SK-N-SH (cell line): ENCODE results near the gene KMT5C. TPM values are rescaled to one million over a fixed set of nuclear protein-coding genes. Genes with fewer than 3 reads are reported as not detected.

ENCODE experiments used
- CTCF ChIA-PET: fragments of 300-600, 350-600 bp; formaldehyde crosslinking; extraction: SDS; loops from one replicate; lab custom pipeline; 2021; lab: Yijun Ruan, JAX
- POLR2A ChIA-PET: fragments of 350-600 bp; sonication (Branson Sonifier 250); formaldehyde crosslinking; extraction: SDS; loops from one replicate; lab custom pipeline; 2020; ENCODE audit warnings: antibody characterized with exemption, inconsistent platforms; lab: Yijun Ruan, JAX
- DNase-seq: peaks from one replicate; pipeline ENCODE4 v3.0.0; 2012
- H2AFZ ChIP-seq: fragments of 200-600 bp; sonication (generic); 2 replicates; pipeline ENCODE4 v1.8.1; 2016; ENCODE audit warnings: antibody characterized with exemption, mild to moderate bottlenecking, low read depth
- H3F3A ChIP-seq: fragments of 200-600 bp; sonication (generic); replicated peaks from 2 replicates; pipeline ENCODE3; 2016; ENCODE audit warnings: antibody characterized with exemption, mild to moderate bottlenecking; ENCODE audit not compliant: insufficient read depth
- H3K27ac ChIP-seq, 2 experiments: fragments of 200-500 bp in 1 of 2; fragments of 200-600 bp in 1 of 2; sonication (Bioruptor generic) in 1 of 2; sonication (generic), shearing (Covaris generic) in 1 of 2; 2 replicates each; pipeline versions ENCODE4 v1.5.1 to v1.6.1; 2014 to 2016; ENCODE audit warnings: low read depth in 2 of 2, inconsistent platforms in 1 of 2, low read length in 1 of 2, mild to moderate bottlenecking in 1 of 2, mixed read lengths in 1 of 2
- H3K27me3 ChIP-seq: fragments of 200-600 bp; sonication (generic), shearing (Covaris generic); 2 replicates; pipeline ENCODE4 v1.6.1; 2016; ENCODE audit warnings: mixed run types; ENCODE audit not compliant: insufficient read depth
- H3K36me3 ChIP-seq, 2 experiments: fragments of 200-500 bp in 1 of 2; fragments of 200-600 bp in 1 of 2; sonication (Bioruptor generic) in 1 of 2; sonication (generic) in 1 of 2; replicated peaks in 1 of 2; 2 replicates each; pipeline versions ENCODE3 to v1.5.1; 2014 to 2016; ENCODE audit warnings: low read length in 1 of 2, mild to moderate bottlenecking in 1 of 2; ENCODE audit not compliant: insufficient read depth in 2 of 2, control insufficient read depth in 1 of 2
- H3K4me1 ChIP-seq, 2 experiments: fragments of 200-500 bp in 1 of 2; fragments of 200-600 bp in 1 of 2; sonication (Bioruptor generic) in 1 of 2; sonication (generic), shearing (Covaris generic) in 1 of 2; 2 replicates each; pipeline versions ENCODE4 v1.5.1 to v1.6.1; 2014 to 2016; ENCODE audit warnings: low read depth in 1 of 2, low read length in 1 of 2, mixed run types in 1 of 2; ENCODE audit not compliant: insufficient read depth in 2 of 2, control insufficient read depth in 1 of 2
- H3K4me2 ChIP-seq: fragments of 200-600 bp; sonication (generic), shearing (Covaris generic); 2 replicates; pipeline ENCODE4 v1.6.1; 2017; ENCODE audit warnings: mixed run types
- H3K4me3 ChIP-seq, 2 experiments: fragments of 200-500 bp in 1 of 2; fragments of 200-600 bp in 1 of 2; sonication (Bioruptor generic) in 1 of 2; sonication (generic), shearing (Covaris generic) in 1 of 2; 2 replicates each; pipeline versions ENCODE4 v1.5.1 to v1.8.1; 2014 to 2016; ENCODE audit warnings: low read depth in 2 of 2, inconsistent platforms in 1 of 2, low read length in 1 of 2, mild to moderate bottlenecking in 1 of 2, mixed read lengths in 1 of 2, moderate library complexity in 1 of 2
- H3K79me2 ChIP-seq: fragments of 200-600 bp; sonication (generic); 2 replicates; pipeline ENCODE4 v1.8.1; 2017; ENCODE audit warnings: mild to moderate bottlenecking; ENCODE audit not compliant: insufficient read depth
- H3K9ac ChIP-seq: fragments of 200-600 bp; sonication (generic); 2 replicates; pipeline ENCODE4 v1.6.1; 2017; ENCODE audit warnings: mixed run types
- H3K9me2 ChIP-seq: fragments of 200-600 bp; sonication (generic); 2 replicates; pipeline ENCODE4 v1.6.1; 2017; ENCODE audit warnings: mixed run types
- H3K9me3 ChIP-seq: fragments of 200-600 bp; sonication (generic); 2 replicates; pipeline ENCODE4 v1.6.1; 2017; ENCODE audit warnings: mixed run types, mild to moderate bottlenecking, moderate library complexity
- H4K20me1 ChIP-seq: fragments of 200-600 bp; sonication (generic); 2 replicates; pipeline ENCODE4 v1.6.1; 2017; ENCODE audit warnings: mild to moderate bottlenecking, mixed run types; ENCODE audit not compliant: insufficient read depth
- CHD2 ChIP-seq: fragments of 150-350 bp; IDR thresholded peaks from 2 replicates; pipeline ENCODE4 v1.6.1; 2018; ENCODE audit warnings: low read length; ENCODE audit not compliant: partially characterized antibody
- CTCF ChIP-seq: fragments of 200-600 bp; sonication (generic); IDR thresholded peaks from 2 replicates; pipeline ENCODE4 v1.6.1; 2017; ENCODE audit warnings: antibody characterized with exemption, mild to moderate bottlenecking, moderate library complexity
- ELF1 ChIP-seq: IDR thresholded peaks from 2 replicates; pipeline ENCODE4 v1.4.0; 2012
- EP300 ChIP-seq, 2 experiments: IDR thresholded peaks; 2 replicates each; pipeline versions ENCODE4 v1.4.0 to v1.6.1; 2012; ENCODE audit warnings: borderline replicate concordance in 1 of 2, low read depth in 1 of 2, low read length in 1 of 2
- FOXJ3 ChIP-seq: sonication (generic); formaldehyde crosslinking; IDR thresholded peaks from 2 replicates; pipeline ENCODE4 v1.5.1; 2020; ENCODE audit warnings: mild to moderate bottlenecking, missing genetic modification reagents
- GABPA ChIP-seq: IDR thresholded peaks from 2 replicates; pipeline ENCODE4 v1.4.0; 2012; ENCODE audit warnings: low read depth, mild to moderate bottlenecking
- GATA2 ChIP-seq: sonication (generic); formaldehyde crosslinking; IDR thresholded peaks from 2 replicates; pipeline ENCODE4 v1.5.0; 2020; ENCODE audit warnings: mild to moderate bottlenecking, missing genetic modification reagents
- JUND ChIP-seq: IDR thresholded peaks from 2 replicates; pipeline ENCODE4 v1.4.0; 2012
- MEF2A ChIP-seq: IDR thresholded peaks from 2 replicates; pipeline ENCODE4 v1.4.0; 2012; ENCODE audit warnings: low read depth, borderline replicate concordance
- PBX3 ChIP-seq: IDR thresholded peaks from 2 replicates; pipeline ENCODE4; 2012
- REST ChIP-seq: IDR thresholded peaks from 2 replicates; pipeline ENCODE4 v1.6.1; 2012; ENCODE audit warnings: mild to moderate bottlenecking, low read depth, low read length, moderate library complexity
- SIN3A ChIP-seq: IDR thresholded peaks from 2 replicates; pipeline ENCODE4 v1.6.1; 2012; ENCODE audit warnings: low read depth, mild to moderate bottlenecking, low read length, moderate library complexity, borderline replicate concordance
- USF2 ChIP-seq: fragments of 150-350 bp; IDR thresholded peaks from 2 replicates; pipeline ENCODE4 v1.6.1; 2017; ENCODE audit warnings: antibody characterized with exemption, low read length, low read depth, borderline replicate concordance
- WGBS: methylation state at CpG from one replicate; pipeline ENCODE4 v1.1.6; 2017; ENCODE audit warnings: low lambda C conversion rate; 5-methylcytosine and 5-hydroxymethylcytosine counted together
- polyA plus RNA-seq, 3 experiments: library from polyadenylated mRNA; depleted of rRNA; stranded (reverse); fragments of >200 nt; gene quantifications; 2 replicates each; pipeline ENCODE4 v1.2.3, GENCODE V29; 2012

Gene KMT5C
- polyA plus RNA-seq, 1 of the 3 experiments (the other 2 are of a cell fraction) = 14.0 TPM

GRCh38 chr19:55365964-55366363 is 26.3 kb downstream of the KMT5C start (continued):
- TF ChIP-seq CTCF (no peak), MEF2A (no peak), CHD2 (no peak)

GRCh38 chr19:55366790-55367189 is 27.1 kb downstream of the KMT5C start:
- Histone ChIP-seq H3K36me3 (peaks cover 0 to 4% of the 10 kb centered on the region in 2 experiments), H3F3A (peaks cover 22% of the 10 kb centered on the region), H3K4me2 (no peak overlapping the region), H3K4me3 (no peak overlapping the region), H3K4me1 (peaks cover 6 to 13% of the 10 kb centered on the region in 2 experiments; a peak in 1 of 4 replicates), H3K9me3 (no peaks in the 10 kb centered on the region), H3K9me2 (no peaks in the 10 kb centered on the region), H3K79me2 (peaks cover 14% of the 10 kb centered on the region), H2AFZ (no peak overlapping the region), H3K27me3 (no peaks in the 10 kb centered on the region), H4K20me1 (no peaks in the 10 kb centered on the region), H3K27ac (no peak overlapping the region), H3K9ac (no peak overlapping the region)
- no peak for TF ChIP-seq CTCF
- no peak for TF ChIP-seq GATA2
- no peak for TF ChIP-seq SIN3A
- no peak for TF ChIP-seq USF2
- no peak for TF ChIP-seq ELF1
- DNase-seq = no peak
- POLR2A ChIA-PET = no interaction called here
- WGBS = 88% methylated on average over 2 of the region's 3 CpGs
- CTCF ChIA-PET = no interaction called here

GRCh38 chr19:55368106-55368505 is 28.4 kb downstream of the KMT5C start:
- H4K20me1 ChIP-seq = no peaks in the 10 kb centered on the region
- peaks cover 29% of the 10 kb centered on the region for H3F3A ChIP-seq
- CTCF ChIA-PET = interaction anchor here (1.1 to 2.5 kb wide), 6 partner anchors 16 to 281 kb away, joined by 3 to 10 read pairs (median 6); partner anchors contain the start of genes KMT5C and TMEM238
- DNase-seq = no peak
- H3K4me2 ChIP-seq = 0 out of 2 replicates have a peak overlapping the region, but pooled peaks have one; percentile 76
- H3K36me3 ChIP-seq = peaks cover 0 to 4% of the 10 kb centered on the region in 2 experiments
- H3K9ac ChIP-seq = no peak overlapping the region
- H3K9me3 ChIP-seq = no peaks in the 10 kb centered on the region
- H3K4me3 ChIP-seq = no peak overlapping the region
- H3K27ac ChIP-seq = no peak overlapping the region
- peaks cover 17 to 18% of the 10 kb centered on the region in 2 experiments; a peak in 3 of 4 replicates for H3K4me1 ChIP-seq
- POLR2A ChIA-PET = interaction anchor here (0.7 to 2.8 kb wide), 2 partner anchors 15 to 39 kb away, joined by 3 to 14 read pairs; partner anchors contain the start of genes TMEM238 and UBE2S
- WGBS = 86% methylated on average over 9 of the region's 16 CpGs
- peaks cover 14% of the 10 kb centered on the region for H3K79me2 ChIP-seq
- no peaks in the 10 kb centered on the region for H3K9me2 ChIP-seq
- H3K27me3 ChIP-seq = no peaks in the 10 kb centered on the region
- no peak overlapping the region for H2AFZ ChIP-seq
- no peak for TF ChIP-seq GABPA
- TF ChIP-seq EP300 (IDR thresholded peaks at IDR 0.05; ENCODE audit: borderline replicate concordance in 1 of 2, low read depth in 1 of 2, low read length in 1 of 2) = no peak
- TF ChIP-seq JUND = no peak
- no peak for TF ChIP-seq REST
- TF ChIP-seq FOXJ3 = no peak
- no peak for TF ChIP-seq PBX3
- TF ChIP-seq CTCF = no peak
